GF-D8 (cell line): Measurements from ENCODE around the gene BTBD18.
"Not testable (repeated sequence)": the region's sequence is repeated elsewhere in the genome, so short reads cannot be mapped to it uniquely, and the experiment has no call there.

Experiments
- DNase-seq: peaks from one replicate; lab custom pipeline; 2025; lab: John Stamatoyannopoulos, UW

Gene BTBD18

DNA sequence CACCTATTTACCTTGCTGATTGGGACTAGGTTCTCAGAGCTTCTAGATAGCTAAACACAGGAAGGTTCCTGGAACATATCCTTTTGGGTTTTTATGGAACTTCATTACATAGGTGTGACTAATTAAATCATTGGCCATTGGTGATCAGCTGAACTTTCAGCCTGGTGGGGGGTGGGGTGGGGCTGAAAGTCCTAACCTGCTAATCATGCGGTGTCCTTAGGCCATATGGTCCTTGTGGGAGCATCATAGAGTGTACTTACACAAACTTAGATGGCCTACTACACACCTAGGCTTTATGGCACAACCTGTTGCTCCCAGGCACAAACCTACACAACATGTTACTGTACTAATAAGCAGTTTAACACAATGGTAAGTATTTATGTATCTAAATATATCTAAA is 19.0 kb downstream of the BTBD18 start:
- DNase-seq = no peak

DNA sequence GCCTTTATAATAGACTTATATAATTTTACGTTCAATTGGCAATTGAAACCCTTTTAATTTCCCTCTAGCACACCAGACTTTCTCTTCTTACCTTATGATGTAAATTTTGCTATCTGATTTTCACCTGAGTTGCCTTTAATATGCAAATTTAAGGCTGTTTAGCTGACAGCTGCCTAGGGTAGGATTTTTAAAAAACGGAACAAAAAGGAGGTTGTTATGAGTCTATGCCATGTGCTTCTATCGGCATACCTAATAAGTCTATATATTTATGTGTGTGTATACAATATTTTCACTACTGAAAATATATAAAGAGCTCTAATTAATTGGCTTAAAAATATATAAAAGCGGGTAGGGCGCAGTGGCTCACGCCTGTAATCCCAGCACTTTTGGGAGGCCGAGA is 22.1 kb downstream of the BTBD18 start:
- no peak for DNase-seq

DNA sequence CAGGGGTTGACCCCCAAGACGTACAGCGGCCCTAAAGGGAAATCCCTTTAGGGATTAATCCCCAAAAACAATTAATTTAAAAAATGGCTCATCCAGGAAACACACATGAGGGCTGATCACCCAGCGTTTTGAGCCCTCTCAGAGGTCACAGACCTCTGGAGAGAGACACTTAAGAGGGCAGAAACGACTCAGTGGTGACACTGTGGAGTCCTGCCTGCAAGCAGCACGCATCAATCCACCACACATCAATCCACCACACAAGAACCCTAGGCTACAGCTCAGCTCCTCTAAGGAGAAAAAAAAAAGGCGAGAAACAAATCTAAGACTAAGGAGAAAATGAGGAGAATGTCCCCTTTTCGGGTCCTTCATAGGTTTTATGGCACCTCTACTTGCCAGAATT is 22.8 kb downstream of the BTBD18 start:
- no peak for DNase-seq

DNA sequence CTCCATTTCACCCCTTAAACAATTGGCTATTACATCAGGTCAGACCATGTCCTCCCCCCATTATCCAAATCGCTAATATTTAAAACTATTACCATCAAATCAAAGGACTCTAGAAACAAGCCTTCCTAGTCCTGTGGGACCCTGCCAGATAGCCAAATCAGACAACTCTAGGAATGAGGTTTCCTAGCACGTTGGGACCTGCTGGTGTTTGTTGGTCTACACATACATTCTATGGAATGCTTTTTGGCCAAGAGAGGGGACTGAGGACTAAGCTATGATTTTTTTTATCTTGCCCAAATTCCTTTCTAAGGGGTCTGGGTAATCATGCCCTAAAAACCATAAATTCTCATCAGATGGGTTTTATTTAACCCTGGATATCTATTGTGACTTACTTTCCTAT is 24.4 kb downstream of the BTBD18 start:
- no peak for DNase-seq

DNA sequence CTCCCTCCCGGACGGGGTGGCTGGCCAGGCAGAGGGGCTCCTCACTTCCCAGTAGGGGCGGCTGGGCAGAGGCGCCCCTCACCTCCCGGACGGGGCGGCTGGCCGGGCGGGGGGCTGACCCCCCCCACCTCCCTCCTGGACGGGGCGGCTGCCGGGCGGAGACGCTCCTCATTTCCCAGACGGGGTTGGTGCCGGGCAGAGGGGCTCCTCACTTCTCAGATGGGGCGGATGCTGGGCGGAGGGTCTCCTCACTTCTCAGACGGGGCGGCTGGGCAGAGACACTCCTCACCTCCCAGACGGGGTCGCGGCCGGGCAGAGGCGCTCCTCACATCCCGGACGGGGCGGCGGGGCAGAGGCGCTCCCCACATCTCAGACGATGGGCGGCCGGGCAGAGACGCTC is 34.9 kb downstream of the BTBD18 start:
- not testable (repeated sequence) for DNase-seq

DNA sequence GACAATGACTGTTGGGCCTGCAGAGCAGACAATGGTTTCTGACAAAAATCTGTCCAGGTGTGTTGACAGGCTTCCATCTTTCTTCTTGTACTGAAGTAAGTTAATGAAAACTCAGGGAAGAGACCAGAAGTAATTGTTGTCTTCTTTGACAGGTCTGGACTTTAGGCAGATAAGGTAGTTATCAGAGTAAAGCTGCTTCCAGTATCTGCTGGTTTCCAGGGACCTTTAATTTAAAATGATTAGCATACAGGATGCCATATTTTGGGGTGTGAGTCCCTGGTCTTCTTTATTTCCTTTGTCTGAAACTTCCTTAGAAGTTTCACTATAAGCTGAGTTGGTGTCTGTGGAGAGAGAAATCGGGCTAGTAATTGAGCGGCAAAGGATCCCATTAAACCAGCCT is 37.8 kb downstream of the BTBD18 start:
- DNase-seq = no peak

DNA sequence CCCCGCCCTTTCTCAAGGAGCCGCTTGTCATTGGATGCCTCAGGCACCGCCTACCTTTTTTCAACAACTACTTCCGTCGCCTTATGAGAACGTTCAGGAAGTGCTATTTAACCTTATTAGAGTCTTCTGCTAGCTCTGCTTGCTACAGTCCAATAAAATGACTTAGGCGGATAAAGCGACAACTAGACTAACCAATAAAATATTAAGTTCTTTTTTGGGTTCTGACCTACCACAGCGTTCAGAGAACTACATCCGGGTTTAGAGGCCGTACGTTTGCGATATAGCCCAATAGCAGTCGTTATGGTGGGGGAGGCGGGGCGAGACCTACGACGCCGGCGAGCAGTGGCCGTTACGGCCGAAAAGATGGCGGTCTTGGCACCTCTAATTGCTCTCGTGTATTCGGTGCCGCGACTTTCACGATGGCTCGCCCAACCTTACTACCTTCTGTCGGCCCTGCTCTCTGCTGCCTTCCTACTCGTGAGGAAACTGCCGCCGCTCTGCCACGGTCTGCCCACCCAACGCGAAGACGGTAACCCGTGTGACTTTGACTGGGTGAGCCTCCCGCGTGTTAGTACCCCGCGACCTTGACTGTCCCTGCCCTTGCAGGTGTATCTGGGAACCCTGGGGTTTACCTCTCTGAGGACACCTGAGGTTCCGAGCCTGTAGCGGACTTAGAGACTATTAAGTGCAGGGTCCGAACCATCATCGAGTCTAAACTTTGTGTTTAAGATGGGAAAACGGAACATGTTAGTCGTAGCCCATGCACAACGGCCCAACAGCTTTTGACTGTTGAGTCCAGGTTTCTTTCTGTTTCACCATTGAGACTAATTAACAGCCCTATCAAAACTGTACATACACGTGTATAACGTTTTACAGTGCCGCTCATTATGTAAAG is 39.1 kb downstream of the BTBD18 start, which contains the start of gene TMX2:
TMX2 (plus strand) TSS at position 338 of the 895 bp plus-strand sequence; CDS start at position 364, 26 bp downstream.
- peak; percentile 100 for DNase-seq

DNA sequence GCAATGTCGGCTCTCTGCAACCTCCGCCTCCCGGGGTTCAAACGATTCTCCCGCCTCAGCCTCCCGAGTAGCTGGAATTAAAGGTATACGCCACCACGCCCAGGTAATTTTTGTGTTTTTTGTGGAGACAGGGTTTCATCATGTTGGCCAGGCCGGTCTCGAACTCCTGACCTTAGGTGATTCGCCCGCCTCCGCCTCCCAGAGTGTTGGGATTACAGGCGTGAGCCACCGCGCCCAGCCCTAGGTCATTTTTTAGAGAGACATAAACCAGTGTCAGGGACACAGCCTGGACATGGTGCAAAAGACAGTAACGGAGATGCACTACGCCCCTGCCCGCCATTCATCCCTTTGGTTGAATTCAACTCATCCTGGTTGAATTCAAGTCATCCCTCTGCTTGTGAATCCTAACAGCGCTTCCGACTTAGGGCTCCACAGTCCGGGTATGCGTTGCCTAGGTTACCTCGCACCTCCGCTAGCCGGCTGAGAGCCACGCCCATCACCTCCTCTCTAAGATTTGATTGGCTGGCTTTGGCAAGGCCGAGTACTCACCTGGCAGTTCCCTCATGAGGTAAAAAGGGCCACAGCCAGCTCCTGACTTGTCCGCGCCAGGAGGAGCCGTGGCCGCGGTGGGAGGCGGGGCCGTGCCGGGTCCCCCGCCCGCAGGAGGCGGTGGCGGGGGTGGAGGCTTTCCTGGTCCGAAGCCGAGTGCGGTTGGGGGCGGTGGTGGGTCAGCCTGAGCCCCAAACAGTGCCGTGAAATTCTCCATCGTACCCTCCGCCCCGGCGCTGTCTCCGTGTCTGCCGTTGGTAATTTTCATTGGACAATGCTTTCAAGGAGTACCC is 40.0 kb downstream of the BTBD18 start, which contains the start of gene MED19:
MED19 (minus strand) TSS at position 802 of the 842 bp plus-strand sequence; CDS start at position 766, 36 bp downstream.
- DNase-seq = peak; percentile 40

DNA sequence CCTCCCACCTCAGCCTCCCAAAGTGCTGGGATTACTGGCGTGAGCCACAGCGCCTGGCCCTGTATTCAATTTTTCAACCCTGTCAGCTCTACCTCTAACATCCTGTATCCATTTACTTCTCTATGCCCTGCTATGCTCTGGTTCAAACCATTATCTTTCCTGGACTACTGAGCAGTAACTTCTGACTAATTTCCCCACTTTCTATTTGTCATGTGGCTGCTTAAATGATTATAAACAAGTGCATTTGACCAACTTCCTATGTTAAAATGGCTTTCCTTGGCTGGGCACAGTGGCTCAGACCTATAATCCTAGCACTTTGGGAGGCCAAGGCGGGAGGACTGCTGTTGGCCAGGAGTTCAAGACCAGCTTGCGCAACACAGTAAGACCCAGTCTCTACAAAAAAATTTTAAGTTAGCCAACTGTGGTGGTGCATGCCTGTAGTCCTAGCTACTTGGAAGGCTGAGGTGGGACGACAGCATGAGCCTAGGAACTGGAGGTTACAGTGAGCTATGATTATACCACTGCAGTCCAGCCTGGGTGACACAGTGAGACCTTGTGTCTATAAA is 41.7 kb downstream of the BTBD18 start:
- DNase-seq = no peak

DNA sequence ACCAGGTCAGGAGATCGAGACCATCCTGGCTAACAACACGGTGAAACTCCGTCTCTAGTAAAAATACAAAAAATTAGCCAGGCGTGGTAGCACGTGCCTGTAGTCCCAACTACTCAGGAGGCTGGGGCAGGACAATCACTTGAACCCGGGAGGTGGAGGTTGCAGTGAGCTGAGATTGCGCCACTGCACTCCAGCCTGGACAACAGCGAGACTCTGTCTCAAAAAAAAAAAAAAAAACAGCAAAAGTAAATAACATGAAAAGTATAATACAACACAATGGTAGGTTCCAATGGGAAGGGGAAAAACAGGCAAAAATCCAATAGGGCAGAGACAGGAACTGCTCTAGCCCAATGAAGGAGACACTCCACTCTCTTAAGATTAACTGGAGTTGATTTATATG is 46.2 kb downstream of the BTBD18 start:
- not testable (repeated sequence) for DNase-seq

DNA sequence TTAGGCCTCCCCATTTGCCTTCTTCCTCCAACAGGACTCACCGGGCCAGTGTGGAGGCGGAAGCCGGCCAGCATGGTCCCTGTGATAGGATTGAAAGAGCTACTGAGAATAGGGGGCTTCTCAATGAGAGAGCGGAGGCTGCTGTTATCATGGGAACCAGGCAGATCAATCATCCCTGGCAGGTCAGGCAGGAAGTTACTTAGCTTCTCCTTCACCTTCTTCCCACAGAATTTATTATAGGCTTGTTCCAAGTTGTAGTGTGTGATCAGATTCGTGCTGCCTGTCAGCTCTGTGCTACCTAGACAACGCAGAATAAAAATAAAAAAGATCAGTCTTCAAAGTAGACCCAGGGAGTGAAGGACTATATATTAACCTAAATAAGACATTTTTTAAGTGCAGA is 46.7 kb downstream of the BTBD18 start:
- DNase-seq = no peak

DNA sequence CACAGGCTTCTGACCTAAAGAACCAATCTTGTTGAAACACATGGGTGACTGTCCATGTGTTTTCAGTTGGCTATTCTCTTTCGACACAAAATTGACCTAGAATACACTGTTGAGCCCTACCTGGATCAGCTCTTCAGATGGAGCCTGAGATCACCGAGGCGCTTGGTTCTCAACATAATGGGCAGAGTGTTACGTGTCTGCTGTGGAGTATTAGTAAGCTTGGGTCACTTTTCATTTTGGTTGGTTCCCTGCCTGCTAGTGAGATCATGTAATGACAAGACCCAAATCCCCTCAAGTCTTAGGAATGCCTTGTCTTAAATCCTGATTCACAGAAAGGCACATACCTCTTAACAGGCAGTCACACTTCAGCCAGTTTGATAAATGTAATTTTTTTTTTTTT is 48.3 kb downstream of the BTBD18 start:
- DNase-seq = no peak

DNA sequence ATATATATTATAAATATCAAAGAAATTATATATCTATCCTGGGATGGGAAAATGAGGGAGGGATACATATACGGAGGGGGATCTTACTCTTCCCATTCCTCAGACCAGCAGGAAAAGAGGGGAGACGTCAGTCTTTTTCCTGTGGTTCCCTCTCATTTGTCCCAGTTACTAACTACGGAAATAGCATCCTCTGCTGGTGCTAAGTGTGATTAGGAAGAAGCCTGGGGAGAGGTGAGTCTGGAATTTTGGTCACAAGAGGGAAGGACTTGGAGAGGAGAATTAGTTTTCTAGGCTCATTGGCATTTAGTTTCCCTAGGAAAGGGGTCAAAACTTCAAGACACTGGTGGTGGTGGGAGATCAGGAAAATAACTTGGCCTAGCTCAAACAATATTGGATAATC is 51.2 kb downstream of the BTBD18 start:
- DNase-seq = no peak

DNA sequence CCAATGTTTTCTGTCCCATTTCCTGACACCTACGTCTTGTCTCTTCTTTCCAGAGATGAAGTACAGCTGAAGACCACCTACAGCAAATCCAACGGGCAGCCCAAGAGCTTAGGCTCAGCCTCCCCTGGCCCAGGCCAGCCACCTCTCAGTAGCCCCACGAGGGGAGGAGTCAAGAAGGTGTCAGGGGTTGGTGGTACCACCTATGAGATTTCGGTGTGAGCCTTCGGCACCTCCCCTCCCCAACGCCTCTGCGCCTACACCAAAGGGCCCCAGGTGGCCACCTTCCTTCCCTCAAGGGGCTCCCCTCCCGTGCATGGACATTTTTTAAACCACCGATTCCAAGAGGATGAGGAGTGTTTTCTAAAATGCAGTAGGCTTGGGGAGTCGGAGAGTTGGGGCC is 51.8 kb downstream of the BTBD18 start:
- no peak for DNase-seq

DNA sequence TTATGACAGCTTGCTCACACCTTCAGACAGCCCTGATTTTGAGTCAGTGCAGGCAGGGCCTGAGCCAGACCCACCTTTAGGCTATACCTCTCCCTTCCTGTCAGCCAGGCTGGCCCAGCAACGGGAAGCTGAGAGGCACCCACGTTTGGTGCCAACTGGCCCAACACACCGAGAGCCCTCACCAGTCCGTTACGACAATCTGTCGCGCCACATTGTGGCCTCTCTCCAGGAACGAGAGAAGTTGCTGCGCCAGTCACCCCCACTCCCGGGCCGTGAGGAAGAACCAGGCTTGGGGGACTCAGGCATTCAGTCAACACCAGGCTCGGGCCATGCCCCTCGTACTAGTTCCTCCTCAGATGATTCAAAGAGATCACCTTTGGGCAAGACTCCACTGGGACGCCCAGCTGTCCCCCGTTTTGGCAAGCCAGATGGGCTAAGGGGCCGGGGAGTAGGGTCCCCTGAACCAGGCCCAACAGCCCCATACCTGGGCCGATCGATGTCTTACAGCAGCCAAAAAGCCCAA is 52.7 kb downstream of the BTBD18 start:
- DNase-seq = no peak
